Activated CD8-positive, alpha-beta memory T cell treated with anti-CD3 and anti-CD28 coated beads, Interleukin-2, amount 50 U/mL, for 24 hours (primary cell): ENCODE measurements around the gene TUBGCP2.
"Not testable (repeated sequence)": the region's sequence is repeated elsewhere in the genome, so short reads cannot be mapped to it uniquely, and the experiment has no call there.

Experiments used
- DNase-seq: peaks from one replicate; pipeline ENCODE4 v3.0.0-alpha.2; 2020; ENCODE audit errors: extremely low read depth

Gene TUBGCP2

DNA sequence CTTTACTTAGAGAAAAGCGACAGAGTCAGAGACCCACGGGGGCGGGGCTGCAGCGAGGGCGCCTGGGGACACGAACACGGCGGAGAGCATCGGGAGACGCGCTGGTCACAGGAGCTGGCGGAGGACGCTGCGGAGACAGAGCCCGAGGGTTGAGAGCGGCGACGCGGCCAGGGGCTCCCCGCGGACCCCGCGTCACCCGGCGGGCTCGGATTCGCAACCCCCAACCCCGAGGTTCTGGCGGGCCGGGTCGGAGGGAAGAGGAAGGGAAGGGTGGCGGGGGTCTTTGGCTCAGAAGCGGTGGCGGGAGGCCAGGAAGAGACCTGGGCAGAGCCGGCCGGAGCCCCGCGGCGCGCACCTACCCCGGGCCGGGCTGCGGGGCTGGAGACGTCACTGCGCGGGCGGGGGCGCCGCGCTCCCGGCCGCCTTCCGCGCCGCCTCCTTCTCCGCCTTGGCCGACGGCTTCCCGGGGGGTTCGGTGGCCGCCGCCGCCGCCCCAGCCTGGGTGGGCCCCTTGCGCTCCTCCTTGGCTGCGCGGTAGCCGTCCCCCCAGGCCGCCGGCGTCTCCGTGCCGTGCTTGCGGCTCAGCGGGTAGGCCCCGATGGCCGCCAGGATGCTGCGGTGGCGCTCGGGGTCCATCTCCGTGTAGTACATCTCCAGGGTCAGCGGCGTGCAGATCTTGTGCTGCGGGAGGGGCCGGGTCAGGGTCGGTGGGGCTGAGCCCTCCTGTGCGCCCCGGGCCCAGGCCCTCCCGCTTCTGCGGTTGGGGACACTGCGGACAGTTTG is 17.0 kb upstream of the TUBGCP2 start:
- no peak for DNase-seq

- no peak for DNase-seq
These were observed 16.2 kb upstream of the TUBGCP2 start for GRCh38 chr10:133324857-133325260.

GRCh38 chr10:133324198-133324792 is 15.6 kb upstream of the TUBGCP2 start:
- DNase-seq, result no peak

- not testable (repeated sequence) for DNase-seq
These were observed 13.5 kb upstream of the TUBGCP2 start for GRCh38 chr10:133322064-133322709.

DNA sequence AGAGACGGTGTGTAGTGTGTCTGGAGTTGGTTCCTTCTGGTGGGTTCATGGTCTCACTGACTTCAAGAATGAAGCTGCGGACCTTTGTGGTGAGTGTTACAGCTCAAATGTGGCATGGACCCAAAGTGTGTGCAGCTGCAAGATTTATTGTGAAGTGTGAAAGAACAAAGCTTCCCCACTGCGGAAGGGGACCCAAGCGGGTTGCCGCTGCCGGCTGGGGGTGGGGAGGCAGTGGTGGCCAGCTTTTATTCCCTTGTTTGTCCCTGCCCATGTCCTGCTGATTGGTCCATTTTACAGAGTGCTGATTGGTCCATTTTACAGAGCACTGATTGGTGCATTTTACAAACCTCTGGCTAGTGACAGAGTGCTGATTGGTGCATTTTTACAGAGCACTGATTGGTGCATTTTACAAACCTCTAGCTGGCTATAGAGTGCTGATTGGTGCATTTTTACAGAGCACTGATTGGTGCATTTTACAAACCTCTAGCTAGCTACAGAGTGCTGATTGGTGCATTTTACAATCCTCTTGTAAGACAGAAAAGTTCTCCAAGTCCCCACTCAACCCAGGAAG is 12.3 kb upstream of the TUBGCP2 start:
- not testable (repeated sequence) for DNase-seq

DNA sequence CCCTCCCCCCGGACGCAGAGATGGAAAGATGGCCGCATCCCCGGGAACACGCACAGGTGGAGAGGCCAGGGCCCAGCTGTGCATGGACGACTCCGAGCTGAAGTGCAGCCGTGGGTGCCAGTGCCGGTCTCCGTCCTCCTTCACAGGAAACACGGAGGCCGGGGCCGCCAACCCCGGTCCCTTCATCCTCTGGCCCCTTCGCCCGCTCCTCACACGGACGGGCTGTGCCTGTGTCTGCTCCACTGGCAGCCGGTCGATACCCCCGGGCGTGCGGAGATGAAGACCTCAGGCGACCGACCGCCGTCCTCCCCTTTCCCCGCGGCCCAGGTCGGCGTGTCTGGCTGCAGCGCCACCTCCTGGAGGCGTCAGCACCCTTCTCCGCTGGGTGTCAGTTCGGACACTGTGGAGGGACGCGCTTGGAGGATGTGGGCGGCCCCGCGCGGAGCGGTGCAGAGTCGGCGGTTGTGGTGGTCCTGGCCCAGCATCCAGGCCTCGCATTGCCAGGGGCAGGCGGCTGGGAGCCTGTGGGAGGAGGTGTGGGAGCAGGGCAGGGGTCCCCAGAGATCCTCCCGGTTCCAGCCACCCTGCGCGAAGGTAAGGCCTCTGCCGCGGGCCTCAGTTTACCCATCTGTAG is 9.9 kb upstream of the TUBGCP2 start:
- DNase-seq, result no peak

- DNase-seq, result no peak
These were observed 8.1 kb upstream of the TUBGCP2 start for GRCh38 chr10:133316732-133317131.

DNA sequence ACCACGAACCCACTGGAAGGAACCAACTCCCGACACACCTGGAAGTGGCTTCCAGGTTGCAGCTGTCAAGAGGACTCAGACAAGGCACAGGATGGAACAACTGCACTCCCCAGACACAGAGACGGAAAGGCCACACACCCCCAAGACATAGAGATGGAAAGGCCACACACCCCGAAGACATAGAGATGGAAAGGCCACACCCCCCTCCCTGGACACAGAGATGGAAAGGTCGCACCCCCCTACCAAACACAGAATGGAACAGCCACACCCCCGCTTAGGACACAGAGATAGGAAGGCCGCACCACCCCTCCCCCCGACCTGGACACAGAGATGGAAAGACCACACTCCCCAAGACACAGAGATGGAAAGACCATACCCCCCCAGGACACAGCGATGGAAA is 7.6 kb upstream of the TUBGCP2 start:
- no peak for DNase-seq

- DNase-seq, result no peak
These were observed 7.2 kb upstream of the TUBGCP2 start for GRCh38 chr10:133315847-133316246.

GRCh38 chr10:133314911-133315310 is 6.2 kb upstream of the TUBGCP2 start:
- no peak for DNase-seq

- DNase-seq, result no peak
These were observed 4.5 kb upstream of the TUBGCP2 start for GRCh38 chr10:133313192-133313591.

DNA sequence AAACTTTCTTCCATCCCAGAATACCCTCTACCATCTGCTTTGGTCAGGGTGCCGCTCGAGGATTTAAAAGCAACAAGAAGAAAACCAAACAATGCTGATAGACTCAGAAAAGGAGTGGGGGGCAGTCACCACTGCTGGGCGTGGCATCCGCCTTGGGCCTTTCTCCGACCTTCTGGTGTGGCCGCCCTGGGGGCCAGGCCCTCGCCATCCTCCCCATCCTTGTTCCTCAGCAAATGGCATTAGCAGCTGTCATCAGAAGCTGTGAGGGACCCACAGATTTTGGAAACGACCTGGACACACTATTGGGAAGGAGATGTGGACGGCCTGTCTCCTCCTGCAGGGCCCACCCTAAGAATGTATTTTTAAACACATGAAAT is 4.1 kb upstream of the TUBGCP2 start:
- DNase-seq, result no peak

- DNase-seq, result no peak
These were observed 3.5 kb upstream of the TUBGCP2 start for GRCh38 chr10:133312016-133312768.

GRCh38 chr10:133311570-133311969 is 2.9 kb upstream of the TUBGCP2 start:
- DNase-seq, result no peak

DNA sequence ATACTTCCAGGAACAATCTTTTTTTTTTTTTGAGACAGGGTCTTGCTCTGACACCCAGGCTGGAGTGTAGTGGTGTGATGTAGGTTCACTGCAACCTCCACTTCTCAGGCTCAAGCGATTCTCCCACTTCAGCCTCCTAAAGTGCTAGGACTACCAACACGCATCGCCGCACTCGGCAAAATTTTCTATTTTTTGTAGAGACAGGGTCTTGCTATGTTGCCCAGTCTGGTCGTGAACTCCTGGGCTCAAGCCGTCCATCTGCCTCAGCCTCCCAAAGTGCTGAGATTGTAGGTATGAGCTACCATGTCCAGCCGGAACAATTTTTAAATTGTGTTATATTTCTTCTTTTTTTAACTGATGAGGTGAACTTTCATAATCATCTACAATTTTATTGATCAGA is 2.1 kb upstream of the TUBGCP2 start:
- no peak for DNase-seq

- DNase-seq, result no peak
These were observed 1.7 kb upstream of the TUBGCP2 start for GRCh38 chr10:133310399-133310755.

- DNase-seq, result no peak
These were observed 1.2 kb upstream of the TUBGCP2 start for GRCh38 chr10:133309720-133310398.

DNA sequence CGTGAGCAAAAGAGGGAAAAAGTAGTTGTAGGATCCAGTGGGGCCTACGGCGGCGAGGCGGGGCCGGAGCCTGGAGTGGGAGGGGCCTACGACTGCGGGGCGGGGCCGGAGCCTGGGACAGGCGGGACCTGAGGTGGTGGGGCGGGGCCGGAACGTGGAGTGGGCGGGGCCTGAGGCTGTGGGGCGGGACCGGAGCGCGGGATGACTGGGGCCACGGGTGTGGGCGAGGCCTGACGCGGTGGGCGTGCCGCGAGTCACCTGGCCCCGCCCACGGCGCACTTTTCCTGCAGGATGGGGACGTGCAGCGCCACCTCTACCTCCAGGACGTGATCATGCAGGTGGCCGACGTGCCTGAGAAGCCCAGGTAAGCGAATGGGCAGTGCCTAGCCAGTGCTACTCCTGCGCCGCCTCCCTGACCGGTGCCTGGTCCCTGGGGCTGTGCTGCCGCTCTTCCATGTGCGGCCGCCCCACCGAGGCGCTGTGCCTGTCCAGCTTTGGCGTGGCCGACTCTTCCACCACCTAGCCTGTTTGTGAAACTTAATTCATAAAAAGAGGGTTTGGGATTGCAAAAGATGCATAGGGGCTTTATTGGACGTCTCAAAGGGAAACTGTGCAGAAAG is 538 bp upstream of the TUBGCP2 start:
- DNase-seq, result peak; percentile 75

DNA sequence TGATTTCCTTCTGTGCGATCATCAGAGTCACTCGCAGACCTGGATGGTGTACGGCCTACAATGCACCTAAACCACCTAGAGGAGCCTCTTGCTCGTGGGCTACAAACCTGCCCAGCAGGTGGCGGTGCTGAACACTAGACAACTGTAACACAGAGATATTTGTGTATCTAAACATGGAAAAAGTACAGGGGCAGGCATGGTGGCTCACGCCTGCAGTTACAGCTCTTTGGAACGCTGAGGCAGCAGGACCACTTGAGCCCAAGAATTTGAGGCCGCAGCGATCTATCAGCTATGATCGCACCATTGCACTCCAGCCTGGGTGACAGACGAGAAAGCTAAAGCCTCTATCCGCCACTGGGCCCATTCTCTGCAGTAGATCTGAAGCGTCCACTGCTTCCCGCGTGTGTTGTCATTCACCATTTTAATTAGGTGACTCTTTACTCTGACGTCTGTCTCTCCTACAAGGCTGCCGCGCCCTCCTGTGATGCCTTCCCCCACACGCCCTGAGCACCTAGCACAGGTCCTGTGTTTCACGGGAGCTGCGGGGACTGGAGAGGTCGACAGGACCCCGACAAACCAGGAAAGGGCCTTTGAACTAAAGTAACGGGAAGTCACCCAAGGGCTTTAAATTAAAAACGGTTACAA is 774 bp downstream of the TUBGCP2 start:
- peak; percentile 62 for DNase-seq

DNA sequence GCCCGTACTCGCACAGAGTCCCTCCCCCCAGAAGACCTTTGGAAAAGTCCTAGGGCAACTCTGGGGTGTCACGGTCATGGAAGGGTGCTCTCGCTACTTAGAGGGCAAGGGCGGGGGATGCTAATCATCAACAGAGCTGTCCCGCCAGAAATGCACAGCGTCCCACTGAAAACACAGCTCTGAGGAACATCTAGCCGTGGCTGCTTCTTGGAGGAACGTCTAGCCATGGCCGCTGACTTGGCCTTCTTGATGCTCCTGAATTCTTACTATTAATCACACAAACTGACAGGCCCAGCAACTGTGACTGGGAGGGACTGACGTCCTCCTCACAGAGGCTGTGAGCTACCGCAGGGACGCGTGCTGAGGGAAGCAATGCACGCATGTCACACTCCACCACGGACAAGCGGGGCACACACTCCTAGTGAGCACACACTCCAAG is 1.7 kb downstream of the TUBGCP2 start:
- no peak for DNase-seq
